ENCODE measurements around the gene KRTAP17-1.

KRTAP17-1 gene

GRCh38 chr17:41267711-41268110, 47.8 kb downstream of the KRTAP17-1 start:
- ChIA-PET CTCF (no interaction called here), POLR2A (no interaction called here)
- no peak for TF ChIP-seq CTCF (IDR thresholded peaks at IDR 0.05; ENCODE audit: control extremely low read depth, extremely low read depth, low read depth, missing control alignments)
- no peak for DNase-seq (ENCODE audit: extremely low spot score)

GRCh38 chr17:41265078-41265477, 50.4 kb downstream of the KRTAP17-1 start, which contains the start of gene KRTAP9-6:
Gene KRTAP9-6, plus strand, starts transcription at chr17:41265378. Its CDS starts 0 bp downstream, at chr17:41265378.
- ChIA-PET POLR2A (no interaction called here), CTCF (interaction anchor here (1.4 kb wide), 1 partner anchor 12 kb away, joined by 3 read pairs; no protein-coding TSS in a partner anchor)
- no peak for DNase-seq (ENCODE audit: extremely low spot score)
- no peak for TF ChIP-seq CTCF (IDR thresholded peaks at IDR 0.05; ENCODE audit: control extremely low read depth, extremely low read depth, low read depth, missing control alignments)

Data from GM10248 (cell line).